ENCODE data around the gene BAZ1A.

DNA sequence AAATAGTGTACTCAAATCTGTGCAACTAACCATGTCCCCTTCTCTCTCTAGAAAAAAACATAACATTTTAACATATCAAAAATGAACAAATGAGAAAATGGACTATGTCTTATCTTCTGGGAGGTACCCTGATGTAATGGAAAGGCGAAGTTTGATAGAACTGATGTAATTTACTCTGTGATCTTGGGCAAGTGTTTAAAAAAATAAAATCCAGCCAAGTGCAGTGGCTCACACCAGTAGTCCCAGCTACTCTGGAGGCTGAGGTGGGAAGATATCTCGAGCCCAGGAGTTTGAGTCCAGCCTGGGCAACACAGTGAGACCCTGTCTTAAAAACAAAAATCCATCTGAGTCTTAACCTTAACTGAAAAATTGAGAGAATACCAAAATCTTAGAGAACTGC lies 124.9 kb downstream of the BAZ1A start:
- TF ChIP-seq, protein P1, sequence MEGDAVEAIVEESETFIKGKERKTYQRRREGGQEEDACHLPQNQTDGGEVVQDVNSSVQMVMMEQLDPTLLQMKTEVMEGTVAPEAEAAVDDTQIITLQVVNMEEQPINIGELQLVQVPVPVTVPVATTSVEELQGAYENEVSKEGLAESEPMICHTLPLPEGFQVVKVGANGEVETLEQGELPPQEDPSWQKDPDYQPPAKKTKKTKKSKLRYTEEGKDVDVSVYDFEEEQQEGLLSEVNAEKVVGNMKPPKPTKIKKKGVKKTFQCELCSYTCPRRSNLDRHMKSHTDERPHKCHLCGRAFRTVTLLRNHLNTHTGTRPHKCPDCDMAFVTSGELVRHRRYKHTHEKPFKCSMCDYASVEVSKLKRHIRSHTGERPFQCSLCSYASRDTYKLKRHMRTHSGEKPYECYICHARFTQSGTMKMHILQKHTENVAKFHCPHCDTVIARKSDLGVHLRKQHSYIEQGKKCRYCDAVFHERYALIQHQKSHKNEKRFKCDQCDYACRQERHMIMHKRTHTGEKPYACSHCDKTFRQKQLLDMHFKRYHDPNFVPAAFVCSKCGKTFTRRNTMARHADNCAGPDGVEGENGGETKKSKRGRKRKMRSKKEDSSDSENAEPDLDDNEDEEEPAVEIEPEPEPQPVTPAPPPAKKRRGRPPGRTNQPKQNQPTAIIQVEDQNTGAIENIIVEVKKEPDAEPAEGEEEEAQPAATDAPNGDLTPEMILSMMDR (IDR thresholded peaks at IDR 0.05 in 4 of 5, conservative IDR thresholded peaks at IDR 0.05 in 1 of 5) = no peak
- no peak for TF ChIP-seq POLR2A (IDR thresholded peaks at IDR 0.05)
